ENCODE results near the gene BMP5.

Gene BMP5

DNA sequence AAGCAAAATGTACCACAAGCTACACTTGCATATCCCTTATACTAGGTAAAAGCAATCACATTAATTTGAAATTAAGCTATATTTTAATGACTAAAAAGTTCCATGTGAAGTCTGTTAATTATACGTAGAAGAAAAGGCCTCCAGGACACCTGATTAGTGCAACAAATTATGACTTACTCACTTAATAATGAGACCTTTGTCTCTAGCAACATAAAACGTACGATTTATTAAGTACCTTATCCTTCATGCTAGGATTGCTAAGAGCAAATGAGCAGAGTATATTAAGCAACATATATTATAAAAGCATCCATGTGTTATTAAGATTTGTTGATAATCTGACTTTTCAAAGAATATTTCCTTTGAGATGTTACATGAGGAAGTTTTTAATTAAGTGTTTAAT, 2.5 kb downstream of the BMP5 start:
- WGBS, 2 experiments (ENCODE audit: insufficient coverage in 2 of 2), result no CpG with 5 or more reads among the region's 3 CpGs
- peak overlapping the region; percentile 23 for H3K4me3 ChIP-seq (ENCODE audit: extremely low read depth, insufficient read depth, low read length, poor library complexity, severe bottlenecking)

DNA sequence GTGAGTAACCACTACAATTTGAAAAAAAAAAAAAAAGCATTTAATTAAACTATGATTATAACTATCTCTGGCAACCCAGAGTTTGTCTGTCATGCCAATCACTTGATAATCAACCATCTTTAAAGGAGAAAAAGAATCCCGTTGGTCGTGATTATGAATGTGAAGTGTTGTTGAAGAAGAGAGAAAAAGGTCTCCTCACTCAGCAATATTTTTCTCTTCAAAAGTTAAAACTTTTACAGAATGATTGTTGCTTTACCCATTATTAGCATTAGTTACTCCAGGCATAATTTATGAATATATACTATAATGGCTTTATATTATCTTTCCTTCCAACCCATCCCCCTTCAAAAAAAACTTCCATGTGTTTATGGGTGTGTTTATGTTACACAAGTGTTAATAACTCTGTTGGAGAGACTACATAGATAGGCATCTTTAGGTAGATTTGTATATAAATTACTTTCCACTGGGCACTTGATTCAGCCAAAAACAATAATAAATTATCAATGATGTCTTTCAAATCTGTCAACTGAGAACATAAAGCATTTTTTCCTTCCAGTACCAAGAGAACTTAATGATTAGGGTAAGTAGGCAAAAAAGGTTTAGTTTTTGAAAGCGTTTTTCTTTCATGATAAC, 5.1 kb downstream of the BMP5 start:
- no peak overlapping the region for H3K27ac ChIP-seq (ENCODE audit: low read depth, low read length, severe bottlenecking)
- no peak overlapping the region for H3K4me3 ChIP-seq (ENCODE audit: extremely low read depth, insufficient read depth, low read length, poor library complexity, severe bottlenecking)
- WGBS, 2 experiments (ENCODE audit: insufficient coverage in 2 of 2), result no CpG with 5 or more reads among the region's 3 CpGs
- no peaks in the 10 kb centered on the region for H3K36me3 ChIP-seq (ENCODE audit: control insufficient read depth, insufficient read depth, low read length)
- no peaks in the 10 kb centered on the region for H3K9me3 ChIP-seq (ENCODE audit: control insufficient read depth, low read length)
- H3K4me1 ChIP-seq (ENCODE audit: control insufficient read depth, insufficient read depth, low read length, poor library complexity, severe bottlenecking), result peaks cover 13% of the 10 kb centered on the region

More for the DNA sequence above, 2.5 kb downstream of the BMP5 start:
- H3K27ac ChIP-seq (ENCODE audit: low read depth, low read length, severe bottlenecking), result no peak overlapping the region
- no peaks in the 10 kb centered on the region for H3K36me3 ChIP-seq (ENCODE audit: control insufficient read depth, insufficient read depth, low read length)
- peaks cover 27% of the 10 kb centered on the region for H3K4me1 ChIP-seq (ENCODE audit: control insufficient read depth, insufficient read depth, low read length, poor library complexity, severe bottlenecking)
- no peaks in the 10 kb centered on the region for H3K9me3 ChIP-seq (ENCODE audit: control insufficient read depth, low read length)

GRCh38 chr6:55869674-55870073, 5.7 kb downstream of the BMP5 start:
- Histone ChIP-seq H3K36me3 (ENCODE audit: control insufficient read depth, insufficient read depth, low read length) (no peaks in the 10 kb centered on the region), H3K4me1 (ENCODE audit: control insufficient read depth, insufficient read depth, low read length, poor library complexity, severe bottlenecking) (peaks cover 13% of the 10 kb centered on the region), H3K4me3 (ENCODE audit: extremely low read depth, insufficient read depth, low read length, poor library complexity, severe bottlenecking) (no peak overlapping the region), H3K27ac (ENCODE audit: low read depth, low read length, severe bottlenecking) (no peak overlapping the region), H3K9me3 (ENCODE audit: control insufficient read depth, low read length) (no peaks in the 10 kb centered on the region)
- 60 to 100% methylated on average over 1 of the region's 1 CpG for WGBS, 2 experiments (ENCODE audit: insufficient coverage in 2 of 2)

DNA sequence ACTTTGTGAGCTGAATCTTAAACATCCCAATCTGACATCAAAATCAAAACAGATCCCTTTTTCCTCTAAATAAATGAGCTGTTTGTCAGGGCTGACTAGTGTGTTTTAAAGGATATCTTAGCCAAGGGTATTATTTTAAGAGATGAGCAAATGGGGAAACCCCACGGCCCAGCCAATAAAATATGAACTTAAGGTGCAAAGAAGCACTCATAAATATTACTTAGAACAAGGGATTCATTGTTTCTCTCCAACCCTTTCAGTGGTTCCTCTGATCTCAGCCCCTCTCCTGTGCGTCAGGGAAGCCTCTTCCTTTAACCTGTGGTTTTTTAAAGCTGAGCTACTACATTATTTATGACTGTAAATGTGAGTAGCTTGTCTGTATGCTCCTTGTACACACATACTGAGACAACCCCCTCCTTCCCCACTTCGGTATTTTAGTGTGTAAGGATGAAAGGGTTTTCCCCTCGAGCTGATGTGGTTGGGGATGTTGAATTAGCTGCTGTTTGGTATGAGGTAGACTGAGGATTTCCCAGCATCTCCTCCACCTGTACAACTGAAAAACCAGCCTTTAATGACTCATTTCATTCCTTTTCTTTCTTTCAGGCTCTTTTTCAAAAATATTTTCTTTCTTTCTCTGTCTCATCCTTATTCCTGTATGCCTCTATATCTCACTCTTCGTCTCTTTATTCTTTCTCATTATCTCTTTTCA, 6.5 kb downstream of the BMP5 start:
- H3K4me3 ChIP-seq (ENCODE audit: extremely low read depth, insufficient read depth, low read length, poor library complexity, severe bottlenecking), result no peak overlapping the region

GRCh38 chr6:55868176-55868575, 7.2 kb downstream of the BMP5 start:
- Histone ChIP-seq H3K4me1 (ENCODE audit: control insufficient read depth, insufficient read depth, low read length, poor library complexity, severe bottlenecking) (peaks cover 13% of the 10 kb centered on the region), H3K36me3 (ENCODE audit: control insufficient read depth, insufficient read depth, low read length) (no peaks in the 10 kb centered on the region), H3K27ac (ENCODE audit: low read depth, low read length, severe bottlenecking) (no peak overlapping the region), H3K4me3 (ENCODE audit: extremely low read depth, insufficient read depth, low read length, poor library complexity, severe bottlenecking) (no peak overlapping the region), H3K9me3 (ENCODE audit: control insufficient read depth, low read length) (no peaks in the 10 kb centered on the region)
- no CpG with 5 or more reads among the region's 1 CpG for WGBS, 2 experiments (ENCODE audit: insufficient coverage in 2 of 2)

More for the DNA sequence above, 6.5 kb downstream of the BMP5 start:
- Histone ChIP-seq H3K9me3 (ENCODE audit: control insufficient read depth, low read length) (no peaks in the 10 kb centered on the region), H3K36me3 (ENCODE audit: control insufficient read depth, insufficient read depth, low read length) (no peaks in the 10 kb centered on the region), H3K27ac (ENCODE audit: low read depth, low read length, severe bottlenecking) (no peak overlapping the region), H3K4me1 (ENCODE audit: control insufficient read depth, insufficient read depth, low read length, poor library complexity, severe bottlenecking) (peaks cover 13% of the 10 kb centered on the region)
- WGBS, 2 experiments (ENCODE audit: insufficient coverage in 2 of 2), result no CpG with 5 or more reads among the region's 5 CpGs

- Histone ChIP-seq H3K4me1 (ENCODE audit: control insufficient read depth, insufficient read depth, low read length, poor library complexity, severe bottlenecking) (peaks cover 13% of the 10 kb centered on the region), H3K36me3 (ENCODE audit: control insufficient read depth, insufficient read depth, low read length) (no peaks in the 10 kb centered on the region), H3K27ac (ENCODE audit: low read depth, low read length, severe bottlenecking) (no peak overlapping the region), H3K4me3 (ENCODE audit: extremely low read depth, insufficient read depth, low read length, poor library complexity, severe bottlenecking) (no peak overlapping the region), H3K9me3 (ENCODE audit: control insufficient read depth, low read length) (no peaks in the 10 kb centered on the region)
- WGBS, 2 experiments (ENCODE audit: insufficient coverage in 2 of 2), result 100% methylated on average over 1 of the region's 2 CpGs
Observed at GRCh38 chr6:55866128-55866527, 9.3 kb downstream of the BMP5 start.

DNA sequence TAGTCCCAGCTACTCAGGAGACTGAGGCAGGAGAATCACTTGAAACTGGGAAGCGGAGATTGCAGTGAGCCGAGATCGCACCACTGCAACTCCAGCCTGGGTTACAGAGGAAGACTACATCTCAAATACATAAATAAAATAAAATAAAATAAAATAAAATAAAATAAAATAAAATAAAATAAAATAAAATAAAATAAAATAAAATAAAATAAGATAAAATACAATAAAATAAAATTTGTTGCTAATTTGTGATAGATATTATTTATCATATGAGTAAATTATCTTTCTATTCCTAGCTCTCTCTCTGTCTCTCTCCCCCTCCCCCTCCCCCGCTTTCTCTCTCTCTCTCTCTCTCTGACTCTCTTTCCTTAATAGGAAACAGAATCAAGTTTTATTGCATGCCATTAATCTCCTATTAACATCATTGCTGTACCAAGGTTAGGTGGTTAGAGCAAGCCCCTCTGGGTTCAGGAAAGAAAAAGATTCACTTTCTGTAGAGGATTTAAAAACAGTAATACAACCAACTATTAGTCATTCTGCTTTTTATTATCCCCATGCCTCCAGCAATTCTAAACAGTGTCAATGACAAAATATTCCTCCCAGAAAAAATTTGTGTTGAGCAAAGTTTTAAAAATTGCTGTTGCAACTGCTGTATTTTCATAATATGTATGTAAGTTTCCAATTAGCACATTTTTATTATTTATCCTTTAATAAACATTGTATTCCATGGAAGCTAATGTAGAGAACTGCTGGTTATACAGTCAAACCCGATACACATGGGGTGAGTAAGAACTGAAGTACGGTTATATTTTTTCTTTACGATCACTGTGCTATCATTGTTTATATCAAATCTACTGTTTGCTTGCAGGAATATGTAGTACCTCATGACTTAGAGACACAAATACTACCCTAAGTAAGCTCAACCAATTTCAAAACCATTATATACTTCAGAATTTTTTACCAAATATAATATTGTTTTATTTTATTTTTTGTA, 22.1 kb downstream of the BMP5 start:
- no peak overlapping the region for H3K27ac ChIP-seq (ENCODE audit: low read depth, low read length, severe bottlenecking)
- H3K4me1 ChIP-seq (ENCODE audit: control insufficient read depth, insufficient read depth, low read length, poor library complexity, severe bottlenecking), result no peaks in the 10 kb centered on the region
- WGBS, 2 experiments (ENCODE audit: insufficient coverage in 2 of 2), result no CpG with 5 or more reads among the region's 7 CpGs
- no peaks in the 10 kb centered on the region for H3K9me3 ChIP-seq (ENCODE audit: control insufficient read depth, low read length)
- no peaks in the 10 kb centered on the region for H3K36me3 ChIP-seq (ENCODE audit: control insufficient read depth, insufficient read depth, low read length)
- no peak overlapping the region for H3K4me3 ChIP-seq (ENCODE audit: extremely low read depth, insufficient read depth, low read length, poor library complexity, severe bottlenecking)

DNA sequence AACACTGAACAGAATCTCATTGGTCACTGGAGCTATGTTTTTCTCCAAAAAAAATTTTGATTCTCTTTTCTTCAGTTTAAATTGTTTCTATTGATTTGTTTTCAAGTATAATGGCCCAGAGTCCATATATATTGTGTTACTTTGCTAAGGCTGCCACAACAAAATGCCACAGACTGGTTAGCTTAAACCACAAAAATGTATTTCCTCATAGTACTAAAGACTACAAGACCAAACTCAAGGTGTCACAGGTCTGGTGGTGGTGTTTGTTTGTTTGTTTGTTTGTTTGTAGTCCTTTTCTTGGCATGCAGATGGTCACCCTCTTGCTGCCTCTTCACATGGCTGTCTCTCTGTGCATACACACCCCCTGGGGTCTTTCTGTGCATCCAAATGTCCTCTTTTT, 34.0 kb downstream of the BMP5 start:
- no peaks in the 10 kb centered on the region for H3K36me3 ChIP-seq (ENCODE audit: control insufficient read depth, insufficient read depth, low read length)
- no peak overlapping the region for H3K27ac ChIP-seq (ENCODE audit: low read depth, low read length, severe bottlenecking)
- H3K9me3 ChIP-seq (ENCODE audit: control insufficient read depth, low read length), result no peaks in the 10 kb centered on the region
- no peak overlapping the region for H3K4me3 ChIP-seq (ENCODE audit: extremely low read depth, insufficient read depth, low read length, poor library complexity, severe bottlenecking)
- no peaks in the 10 kb centered on the region for H3K4me1 ChIP-seq (ENCODE audit: control insufficient read depth, insufficient read depth, low read length, poor library complexity, severe bottlenecking)

DNA sequence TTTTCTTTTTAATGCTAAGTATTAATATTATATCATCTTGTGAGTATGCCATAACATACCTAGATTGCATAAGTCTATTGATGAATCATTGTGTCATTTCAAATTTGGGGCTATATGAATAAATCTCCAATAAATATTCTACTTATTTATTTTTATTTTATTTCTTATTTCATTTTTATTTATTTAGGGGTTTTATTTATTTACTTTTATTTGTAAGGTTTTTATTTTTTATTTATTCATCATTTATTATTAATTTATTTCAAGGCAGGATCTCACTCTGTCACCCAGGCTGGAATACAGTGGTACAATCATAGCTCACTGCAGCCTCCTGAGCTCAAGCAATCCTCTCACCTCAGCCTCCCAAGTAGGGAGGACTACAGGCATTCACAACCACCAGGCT, 36.3 kb downstream of the BMP5 start:
- no peaks in the 10 kb centered on the region for H3K9me3 ChIP-seq (ENCODE audit: control insufficient read depth, low read length)
- H3K27ac ChIP-seq (ENCODE audit: low read depth, low read length, severe bottlenecking), result no peak overlapping the region
- H3K4me3 ChIP-seq (ENCODE audit: extremely low read depth, insufficient read depth, low read length, poor library complexity, severe bottlenecking), result no peak overlapping the region

DNA sequence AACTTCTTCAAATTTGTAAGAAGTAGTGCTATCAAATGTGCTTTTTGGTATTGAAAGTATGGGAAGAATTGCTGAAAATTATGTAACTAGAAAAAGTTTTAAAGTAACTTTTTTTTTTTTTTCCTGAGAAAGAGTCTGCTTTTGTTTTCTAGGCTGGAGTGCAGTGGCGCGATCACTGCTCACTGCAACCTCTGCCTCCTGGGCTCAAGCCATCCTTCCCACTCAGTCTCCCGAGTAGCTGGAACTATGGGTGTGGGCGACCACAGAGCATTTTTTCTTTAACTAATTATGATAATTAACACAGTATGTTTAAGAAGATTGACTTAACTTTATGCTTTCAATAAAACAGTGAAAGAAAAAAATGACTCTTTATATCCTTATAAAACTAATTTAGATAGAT, 38.4 kb downstream of the BMP5 start:
- Histone ChIP-seq H3K4me1 (ENCODE audit: control insufficient read depth, insufficient read depth, low read length, poor library complexity, severe bottlenecking) (no peaks in the 10 kb centered on the region), H3K36me3 (ENCODE audit: control insufficient read depth, insufficient read depth, low read length) (no peaks in the 10 kb centered on the region), H3K27ac (ENCODE audit: low read depth, low read length, severe bottlenecking) (no peak overlapping the region), H3K9me3 (ENCODE audit: control insufficient read depth, low read length) (no peaks in the 10 kb centered on the region), H3K4me3 (ENCODE audit: extremely low read depth, insufficient read depth, low read length, poor library complexity, severe bottlenecking) (no peak overlapping the region)
- no CpG with 5 or more reads among the region's 4 CpGs for WGBS, 2 experiments (ENCODE audit: insufficient coverage in 2 of 2)

More for the DNA sequence above, 36.3 kb downstream of the BMP5 start:
- Histone ChIP-seq H3K4me1 (ENCODE audit: control insufficient read depth, insufficient read depth, low read length, poor library complexity, severe bottlenecking) (no peaks in the 10 kb centered on the region), H3K36me3 (ENCODE audit: control insufficient read depth, insufficient read depth, low read length) (no peaks in the 10 kb centered on the region)
